Measurements from ENCODE around the gene MEMO1. TPM values are rescaled to one million over a fixed set of nuclear protein-coding genes. Genes with fewer than 3 reads are reported as not detected.
A peak's percentile ranks its signal among the peaks of the same experiment; 100 is the strongest.

Gene MEMO1
- total and polyA plus RNA-seq, 2 of the 4 experiments (the other 2 are of a cell fraction): 23.7 to 49.7 TPM

DNA sequence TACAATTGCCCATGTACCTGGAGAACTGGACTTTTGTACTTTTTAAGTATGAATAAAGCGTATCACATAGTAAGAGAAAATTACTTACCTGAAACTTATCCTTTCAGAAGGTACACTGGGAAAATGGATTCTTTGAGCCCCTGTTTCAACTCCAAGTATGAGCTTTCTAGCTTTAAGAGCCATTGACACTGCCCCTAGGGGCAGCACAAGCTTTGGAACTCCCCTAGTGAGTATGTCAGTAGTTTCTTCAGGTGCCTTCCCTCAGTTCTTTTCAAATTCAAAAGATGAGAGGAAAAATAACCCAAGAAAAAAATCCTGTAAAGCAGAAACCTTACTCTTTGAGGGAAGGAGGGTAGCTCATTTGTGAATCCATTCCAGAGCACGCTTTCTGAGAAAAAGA is 124.1 kb downstream of the MEMO1 start:
- H3K14ac ChIP-seq (replicated peaks; ENCODE audit: low read depth, low read length): no peak overlapping the region
- TF ChIP-seq POLR2A (IDR thresholded peaks at IDR 0.05; ENCODE audit: low read depth, low read length) (no peak), RAD21 (IDR thresholded peaks at IDR 0.05; ENCODE audit: low read length) (0 out of 2 replicates have a peak, but pooled peaks have one; percentile 4)
- in situ Hi-C loops (cut with MboI; ENCODE audit: low sequenced_read_pairs) (no loop called here), dilution Hi-C loops (cut with HindIII; ENCODE audit: low sequenced_read_pairs, unreplicated experiment) (no loop called here), intact Hi-C loops (cut with micrococcal nuclease) (loop anchor here (5.0 kb wide), 1 partner anchor 121 kb away; no protein-coding TSS in a partner anchor)
- no CpG with 5 or more reads among the region's 2 CpGs for WGBS, 2 experiments (ENCODE audit: extremely low coverage in 2 of 2, insufficient read length in 1 of 2)
- no peak overlapping the region for H3K4ac ChIP-seq (ENCODE audit: low read depth, low read length)
- H4K91ac ChIP-seq (ENCODE audit: insufficient read depth, low read depth, low read length): no peak overlapping the region
- ChIA-PET CTCF (no interaction called here), POLR2A (ENCODE audit: unreplicated experiment) (interaction anchor here (0.6 kb wide), 1 partner anchor 20 kb away, joined by 3 read pairs; no protein-coding TSS in a partner anchor)
- H3K27me3 ChIP-seq (ENCODE audit: control insufficient read depth, insufficient read depth, low read length): no peaks in the 10 kb centered on the region
- H3K4me2 ChIP-seq (ENCODE audit: low read depth, low read length): no peak overlapping the region
- H3K4me1 ChIP-seq (ENCODE audit: control insufficient read depth, insufficient read depth, low read length): peaks cover 2% of the 10 kb centered on the region; the same call in 1 of the 2 replicates
- no peak overlapping the region for H2BK5ac ChIP-seq (ENCODE audit: low read depth, low read length, poor library complexity, severe bottlenecking)
- H3K9me1 ChIP-seq (ENCODE audit: insufficient read depth, low read length): no peaks in the 10 kb centered on the region
- no peak overlapping the region for H2BK120ac ChIP-seq (ENCODE audit: low read depth, low read length)
- no peaks in the 10 kb centered on the region for H4K20me1 ChIP-seq (ENCODE audit: insufficient read depth, low read length)
- no peak overlapping the region for H4K8ac ChIP-seq (ENCODE audit: low read depth in 2 of 2, low read length in 2 of 2)
- H3K9ac ChIP-seq (ENCODE audit: low read depth, low read length): no peak overlapping the region
- no peak overlapping the region for H4K5ac ChIP-seq (ENCODE audit: low read depth, low read length)
- no peak overlapping the region for H3K4me3 ChIP-seq (ENCODE audit: insufficient read depth, low read depth, low read length)
- no peaks in the 10 kb centered on the region for H3K9me3 ChIP-seq (ENCODE audit: control insufficient read depth, insufficient read depth, low read length)
- no TSS peak for BruUV-seq (replicated peaks)
- no peak overlapping the region for H3K18ac ChIP-seq (ENCODE audit: low read depth, low read length)
- no peak overlapping the region for H3K23ac ChIP-seq (ENCODE audit: low read depth, low read length)
- no peak overlapping the region for H3K56ac ChIP-seq (ENCODE audit: extremely low read depth, insufficient read depth, low read length)
- ATAC-seq (ENCODE audit: low read depth) (no peak), DNase-seq (no peak)
- no peak overlapping the region for H2BK20ac ChIP-seq (ENCODE audit: low read depth, low read length)
- H2BK15ac ChIP-seq (ENCODE audit: low read depth, low read length): no peak overlapping the region
- peaks cover 4 to 9% of the 10 kb centered on the region in 2 experiments for H3K79me1 ChIP-seq (ENCODE audit: low read depth in 1 of 2, low read length in 2 of 2)
- H3K36me3 ChIP-seq (ENCODE audit: control insufficient read depth, insufficient read depth, low read length): peaks cover 3% of the 10 kb centered on the region
- H2AK5ac ChIP-seq (ENCODE audit: low read depth, low read length): no peak overlapping the region
- H2AK9ac ChIP-seq (replicated peaks; ENCODE audit: low read depth, low read length, poor library complexity): no peak overlapping the region
- H2AFZ ChIP-seq (replicated peaks; ENCODE audit: low read length, poor library complexity): no peak overlapping the region
- no peak overlapping the region for H3K27ac ChIP-seq (ENCODE audit: insufficient read depth, low read length)

Data from IMR-90 (cell line).